ENCODE data around the gene RBMS3. TPM values are rescaled to one million over a fixed set of nuclear protein-coding genes. Genes with fewer than 3 reads are reported as not detected.

RBMS3 gene
- total and polyA plus RNA-seq, 2 of the 8 experiments (the other 6 are each of a cell fraction or from before 2014, with no cell fraction given), result 3.7 to 6.9 TPM

- Histone ChIP-seq H2BK20ac (ENCODE audit: low read length) (no peak overlapping the region), H3K9ac (replicated peaks in 1 of 4; ENCODE audit: extremely low read depth in 1 of 4, low read depth in 3 of 4, low read length in 3 of 4) (peak overlapping the region in 1 of 4 experiments; percentile 34; a peak in 1 of 7 replicates), H3K14ac (ENCODE audit: insufficient read length) (no peak overlapping the region), H2BK5ac (ENCODE audit: low read depth, low read length) (no peak overlapping the region), H4K5ac (ENCODE audit: insufficient read length, low read depth, low read length) (no peak overlapping the region), H2BK12ac (ENCODE audit: low read depth, low read length) (no peak overlapping the region), H3K23ac (ENCODE audit: insufficient read length) (no peak overlapping the region), H3K18ac (ENCODE audit: extremely low read depth, low read length) (no peak overlapping the region), H3K4me1 (replicated peaks in 1 of 4; ENCODE audit: control insufficient read depth in 3 of 4, insufficient read depth in 4 of 4, low read length in 3 of 4) (no peaks in the 10 kb centered on the region), H3K4me3 (ENCODE audit: extremely low read depth in 1 of 4, insufficient read depth in 2 of 4, low read depth in 3 of 4, low read length in 4 of 4) (no peak overlapping the region), H3K27me3 (replicated peaks in 1 of 4; ENCODE audit: control insufficient read depth in 3 of 4, extremely low read depth in 1 of 4, insufficient read depth in 3 of 4, low read length in 3 of 4) (no peaks in the 10 kb centered on the region), H2AK5ac (ENCODE audit: low read depth, low read length) (no peak overlapping the region), H2AFZ (ENCODE audit: low read length) (no peak overlapping the region), H3K79me1 (ENCODE audit: low read depth, low read length) (no peaks in the 10 kb centered on the region), H4K8ac (ENCODE audit: extremely low read depth, insufficient read depth, low read length) (no peak overlapping the region), H3K56ac (replicated peaks; ENCODE audit: insufficient read length, low read depth, low read length) (no peak overlapping the region), H4K20me1 (replicated peaks in 1 of 2; ENCODE audit: control insufficient read depth in 1 of 2, insufficient read depth in 2 of 2, low read length in 2 of 2) (no peaks in the 10 kb centered on the region), H2BK15ac (ENCODE audit: low read length) (no peak overlapping the region), H3K27ac (ENCODE audit: low read depth, low read length) (no peak overlapping the region), H3K79me2 (ENCODE audit: control insufficient read depth in 1 of 2, insufficient read depth in 2 of 2, low read length in 2 of 2) (no peaks in the 10 kb centered on the region), H2BK120ac (replicated peaks; ENCODE audit: low read depth, low read length) (no peak overlapping the region), H4K91ac (replicated peaks; ENCODE audit: insufficient read length, low read length) (no peak overlapping the region), H3K4ac (replicated peaks; ENCODE audit: insufficient read length, low read depth, low read length) (no peak overlapping the region), H3K23me2 (ENCODE audit: low read depth, low read length) (no peaks in the 10 kb centered on the region), H3K36me3 (ENCODE audit: control insufficient read depth in 2 of 4, insufficient read depth in 4 of 4, low read length in 3 of 4) (no peaks in the 10 kb centered on the region), H3K9me3 (ENCODE audit: insufficient read depth in 2 of 2, low read depth in 1 of 2, low read length in 1 of 2) (no peaks in the 10 kb centered on the region), H3K4me2 (ENCODE audit: insufficient read depth in 1 of 2, low read depth in 2 of 2, low read length in 2 of 2) (no peak overlapping the region)
- FAIRE-seq (no peak), DNase-seq (ENCODE audit: low read depth in 1 of 2, low spot score in 2 of 2) (no peak)
- 87% methylated on average over 6 of the region's 6 CpGs; no CpG with 5 or more reads in 1 of the 2 experiments for WGBS, 2 experiments (ENCODE audit: extremely low coverage in 1 of 2, insufficient coverage in 1 of 2, insufficient read length in 1 of 2, insufficient replicate concordance in 2 of 2, low coverage in 1 of 2, low lambda C conversion rate in 2 of 2, missing lambda C conversion rate in 1 of 2)
- CTCF ChIA-PET (ENCODE audit: partially characterized antibody), result interaction anchor here (0.5 to 0.7 kb wide), 2 partner anchors 160 to 430 kb away, joined by 3 to 4 read pairs; no protein-coding TSS in a partner anchor
- POLR2A ChIA-PET (ENCODE audit: partially characterized antibody), result no interaction called here
- TF ChIP-seq JUN (IDR thresholded peaks at IDR 0.05; ENCODE audit: low read depth, low read length) (no peak), GABPA (IDR thresholded peaks at IDR 0.05; ENCODE audit: borderline replicate concordance, insufficient read depth, low read length) (no peak)
These were observed 213.6 kb downstream of the RBMS3 start for GRCh38 chr3:29494305-29495036.
